Neural crest cell (in vitro differentiated cells): Measurements from ENCODE around the gene SORCS2. TPM values are rescaled to one million over a fixed set of nuclear protein-coding genes. Genes with fewer than 3 reads are reported as not detected.

Experiments
- DNase-seq: peaks from one replicate; pipeline ENCODE4 v3.0.0; 2021; ENCODE audit warnings: low read depth, mixed read lengths, low spot score
- H3K27ac Mint-ChIP-seq: one replicate; pipeline ENCODE4 v1.8.0; 2021; ENCODE audit warnings: mild to moderate bottlenecking, mixed read lengths; ENCODE audit not compliant: unreplicated experiment
- H3K27me3 Mint-ChIP-seq: 2 replicates; pipeline ENCODE4 v1.8.0; 2021; ENCODE audit warnings: low read depth, mild to moderate bottlenecking, mixed read lengths
- H3K36me3 Mint-ChIP-seq: 2 replicates; pipeline ENCODE4 v1.8.0; 2021; ENCODE audit warnings: low read depth, mild to moderate bottlenecking, mixed read lengths
- H3K4me1 Mint-ChIP-seq: 2 replicates; pipeline ENCODE4 v1.8.0; 2021; ENCODE audit warnings: mixed read lengths
- H3K4me3 Mint-ChIP-seq: one replicate; pipeline ENCODE4 v1.8.0; 2021; ENCODE audit warnings: mild to moderate bottlenecking, mixed read lengths
- H3K9me3 Mint-ChIP-seq: 2 replicates; pipeline ENCODE4 v1.8.0; 2021; ENCODE audit warnings: mixed read lengths
- CTCF ChIP-seq: fragments of 200-600 bp; sonication (generic); conservative IDR thresholded peaks from 2 replicates; pipeline ENCODE4 v1.5.0; 2021; ENCODE audit warnings: antibody characterized with exemption, mild to moderate bottlenecking
- total RNA-seq: library from RNA; stranded (reverse); gene quantifications from 2 replicates; pipeline ENCODE4 v1.2.1, GENCODE V29; 2021

The SORCS2 gene
- total RNA-seq, 1 donor from 2014 or later, result 1.1 TPM

GRCh38 chr4:7198440-7199128, 6.2 kb downstream of the SORCS2 start:
- Mint-ChIP-seq H3K4me1 (peaks cover 32% of the 10 kb centered on the region), H3K9me3 (no peaks in the 10 kb centered on the region), H3K36me3 (no peaks in the 10 kb centered on the region), H3K27me3 (peaks cover 45% of the 10 kb centered on the region), H3K27ac (no peak overlapping the region), H3K4me3 (no peak overlapping the region)
- TF ChIP-seq CTCF, result no peak
- no peak for DNase-seq

GRCh38 chr4:7199129-7199725, 6.9 kb downstream of the SORCS2 start:
- TF ChIP-seq CTCF, result no peak
- Mint-ChIP-seq H3K27me3 (peaks cover 38% of the 10 kb centered on the region), H3K27ac (no peak overlapping the region), H3K9me3 (no peaks in the 10 kb centered on the region), H3K4me1 (peaks cover 32% of the 10 kb centered on the region), H3K36me3 (no peaks in the 10 kb centered on the region), H3K4me3 (no peak overlapping the region)
- DNase-seq, result no peak

GRCh38 chr4:7199771-7200441, 7.6 kb downstream of the SORCS2 start:
- H3K9me3 Mint-ChIP-seq, result no peaks in the 10 kb centered on the region
- no peak for TF ChIP-seq CTCF
- no peaks in the 10 kb centered on the region for H3K36me3 Mint-ChIP-seq
- H3K4me3 Mint-ChIP-seq, result no peak overlapping the region
- no peak for DNase-seq
- H3K27ac Mint-ChIP-seq, result no peak overlapping the region
- H3K27me3 Mint-ChIP-seq, result peaks cover 32% of the 10 kb centered on the region
- H3K4me1 Mint-ChIP-seq, result peaks cover 32% of the 10 kb centered on the region

GRCh38 chr4:7200801-7201200, 8.5 kb downstream of the SORCS2 start:
- no peak overlapping the region for H3K4me3 Mint-ChIP-seq
- H3K27ac Mint-ChIP-seq, result no peak overlapping the region
- peaks cover 23% of the 10 kb centered on the region for H3K27me3 Mint-ChIP-seq
- no peak for TF ChIP-seq CTCF
- peaks cover 37% of the 10 kb centered on the region for H3K4me1 Mint-ChIP-seq
- no peaks in the 10 kb centered on the region for H3K36me3 Mint-ChIP-seq
- no peak for DNase-seq
- no peaks in the 10 kb centered on the region for H3K9me3 Mint-ChIP-seq

GRCh38 chr4:7201420-7202305, 9.3 kb downstream of the SORCS2 start:
- H3K36me3 Mint-ChIP-seq, result no peaks in the 10 kb centered on the region
- H3K27ac Mint-ChIP-seq, result no peak overlapping the region
- peaks cover 15% of the 10 kb centered on the region for H3K27me3 Mint-ChIP-seq
- H3K9me3 Mint-ChIP-seq, result no peaks in the 10 kb centered on the region
- DNase-seq, result no peak
- no peak for TF ChIP-seq CTCF
- H3K4me3 Mint-ChIP-seq, result no peak overlapping the region
- H3K4me1 Mint-ChIP-seq, result peaks cover 34% of the 10 kb centered on the region
